Osteoblast (primary cell): ENCODE data around the gene MAGEC1. TPM values are rescaled to one million over a fixed set of nuclear protein-coding genes. Genes with fewer than 3 reads are reported as not detected.

ENCODE experiments used
- DNase-seq: peaks from one replicate; pipeline ENCODE4 v3.0.0; 2011; ENCODE audit warnings: low spot score, mixed read lengths; ENCODE audit not compliant: insufficient read length; ENCODE audit errors: missing footprints
- H2AFZ ChIP-seq: 2 replicates; pipeline ENCODE4 v1.6.0; 2011; ENCODE audit warnings: mild to moderate bottlenecking, low read length
- H3K27ac ChIP-seq: 2 replicates; pipeline ENCODE4 v1.5.1; 2011; ENCODE audit warnings: mild to moderate bottlenecking, low read depth, low read length, moderate library complexity
- H3K27me3 ChIP-seq: 2 replicates; pipeline ENCODE4 v1.6.0; 2012; ENCODE audit warnings: mild to moderate bottlenecking, control low read depth, inconsistent platforms, low read length, moderate library complexity; ENCODE audit not compliant: insufficient read depth
- H3K36me3 ChIP-seq: 2 replicates; pipeline ENCODE4 v1.5.1; 2011; ENCODE audit warnings: mild to moderate bottlenecking, low read length, control low read depth, moderate library complexity; ENCODE audit not compliant: insufficient read depth
- H3K4me1 ChIP-seq: 2 replicates; pipeline ENCODE4 v1.5.1; 2011; ENCODE audit warnings: mild to moderate bottlenecking, low read length, control low read depth, moderate library complexity; ENCODE audit not compliant: insufficient read depth
- H3K4me2 ChIP-seq: 2 replicates; pipeline ENCODE4 v1.6.0; 2011; ENCODE audit warnings: mild to moderate bottlenecking, low read length; ENCODE audit not compliant: insufficient read depth
- H3K4me3 ChIP-seq: fragments of 200-600 bp; sonication (generic); 3 replicates; pipeline ENCODE4 v1.5.1; 2012; ENCODE audit warnings: mild to moderate bottlenecking, low read length, inconsistent platforms; ENCODE audit not compliant: insufficient read depth
- H3K79me2 ChIP-seq: 2 replicates; pipeline ENCODE4 v1.6.0; 2012; ENCODE audit warnings: mild to moderate bottlenecking, low read length, control low read depth, inconsistent platforms; ENCODE audit not compliant: insufficient read depth
- H3K9me3 ChIP-seq: 2 replicates; pipeline ENCODE4 v1.5.1; 2011; ENCODE audit warnings: low read depth, low read length, control low read depth
- H4K20me1 ChIP-seq: 2 replicates; pipeline ENCODE4 v1.6.0; 2012; ENCODE audit warnings: mild to moderate bottlenecking, low read length, control low read depth; ENCODE audit not compliant: insufficient read depth
- total RNA-seq: library from RNA; depleted of rRNA; stranded (reverse); fragments of >200 nt; gene quantifications from 2 replicates; pipeline ENCODE4 v1.2.3, GENCODE V29; 2012
- TF ChIP-seq, protein P1 (sequence below): IDR thresholded peaks from 2 replicates; pipeline ENCODE4 v1.5.1; 2011; ENCODE audit warnings: mild to moderate bottlenecking, low read depth, low read length, moderate library complexity; ENCODE audit errors: extremely low read depth

Gene MAGEC1
- total RNA-seq, 1 donor = not detected

DNA sequence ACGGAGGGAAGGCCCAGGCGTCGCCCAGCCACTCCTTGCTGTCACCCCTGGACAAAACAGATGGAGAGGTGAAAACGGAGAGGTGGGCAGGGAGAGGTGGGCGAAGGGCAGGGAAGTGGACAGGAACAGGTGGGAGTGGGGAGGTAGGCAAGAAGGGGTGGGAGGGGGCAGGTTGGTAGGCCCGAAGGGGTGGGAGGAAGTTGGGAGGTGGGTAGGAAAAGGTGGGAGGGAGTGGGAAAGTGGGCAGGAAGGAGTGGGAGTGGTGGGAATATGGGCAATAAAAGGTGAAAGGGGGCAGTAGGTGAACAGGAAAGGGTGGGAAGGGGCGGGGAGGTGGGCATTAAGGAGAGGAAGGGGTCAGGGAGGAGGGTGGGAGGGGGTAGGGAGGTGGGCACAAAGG lies 9.0 kb upstream of the MAGEC1 start:
- no peaks in the 10 kb centered on the region for H3K27me3 ChIP-seq
- H4K20me1 ChIP-seq = no peaks in the 10 kb centered on the region
- H3K36me3 ChIP-seq = no peaks in the 10 kb centered on the region
- DNase-seq = no peak
- H2AFZ ChIP-seq = no peak overlapping the region
- no peaks in the 10 kb centered on the region for H3K4me1 ChIP-seq
- no peaks in the 10 kb centered on the region for H3K79me2 ChIP-seq
- no peak overlapping the region for H3K4me3 ChIP-seq
- H3K9me3 ChIP-seq = no peaks in the 10 kb centered on the region
- TF ChIP-seq, protein P1, sequence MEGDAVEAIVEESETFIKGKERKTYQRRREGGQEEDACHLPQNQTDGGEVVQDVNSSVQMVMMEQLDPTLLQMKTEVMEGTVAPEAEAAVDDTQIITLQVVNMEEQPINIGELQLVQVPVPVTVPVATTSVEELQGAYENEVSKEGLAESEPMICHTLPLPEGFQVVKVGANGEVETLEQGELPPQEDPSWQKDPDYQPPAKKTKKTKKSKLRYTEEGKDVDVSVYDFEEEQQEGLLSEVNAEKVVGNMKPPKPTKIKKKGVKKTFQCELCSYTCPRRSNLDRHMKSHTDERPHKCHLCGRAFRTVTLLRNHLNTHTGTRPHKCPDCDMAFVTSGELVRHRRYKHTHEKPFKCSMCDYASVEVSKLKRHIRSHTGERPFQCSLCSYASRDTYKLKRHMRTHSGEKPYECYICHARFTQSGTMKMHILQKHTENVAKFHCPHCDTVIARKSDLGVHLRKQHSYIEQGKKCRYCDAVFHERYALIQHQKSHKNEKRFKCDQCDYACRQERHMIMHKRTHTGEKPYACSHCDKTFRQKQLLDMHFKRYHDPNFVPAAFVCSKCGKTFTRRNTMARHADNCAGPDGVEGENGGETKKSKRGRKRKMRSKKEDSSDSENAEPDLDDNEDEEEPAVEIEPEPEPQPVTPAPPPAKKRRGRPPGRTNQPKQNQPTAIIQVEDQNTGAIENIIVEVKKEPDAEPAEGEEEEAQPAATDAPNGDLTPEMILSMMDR = no peak
- H3K4me2 ChIP-seq = no peak overlapping the region
- H3K27ac ChIP-seq = no peak overlapping the region

DNA sequence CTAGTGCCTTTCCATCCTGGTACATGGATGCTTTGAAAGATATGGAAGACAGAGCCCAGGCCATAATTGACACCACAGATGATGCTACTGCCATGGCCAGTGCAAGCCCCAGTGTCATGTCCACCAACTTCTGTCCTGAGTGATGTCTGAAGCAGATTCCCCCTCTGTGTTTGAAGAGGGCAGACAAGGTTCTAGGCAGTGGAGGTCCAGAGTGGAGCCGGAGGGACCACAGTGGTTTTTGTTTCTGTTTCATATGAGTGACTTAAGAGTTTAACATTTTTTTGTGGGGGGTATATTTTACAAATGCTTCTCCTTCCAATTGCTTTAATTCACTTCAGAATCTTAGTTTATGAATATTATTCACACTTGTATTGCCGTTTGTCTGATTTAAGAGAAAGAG lies 6.0 kb upstream of the MAGEC1 start:
- Histone ChIP-seq H3K27ac (no peak overlapping the region), H3K36me3 (no peaks in the 10 kb centered on the region), H2AFZ (no peak overlapping the region), H4K20me1 (no peaks in the 10 kb centered on the region), H3K4me2 (no peak overlapping the region), H3K4me3 (no peak overlapping the region), H3K9me3 (no peaks in the 10 kb centered on the region), H3K4me1 (no peaks in the 10 kb centered on the region), H3K27me3 (no peaks in the 10 kb centered on the region), H3K79me2 (no peaks in the 10 kb centered on the region)
- no peak for DNase-seq
- TF ChIP-seq, protein P1 = no peak

DNA sequence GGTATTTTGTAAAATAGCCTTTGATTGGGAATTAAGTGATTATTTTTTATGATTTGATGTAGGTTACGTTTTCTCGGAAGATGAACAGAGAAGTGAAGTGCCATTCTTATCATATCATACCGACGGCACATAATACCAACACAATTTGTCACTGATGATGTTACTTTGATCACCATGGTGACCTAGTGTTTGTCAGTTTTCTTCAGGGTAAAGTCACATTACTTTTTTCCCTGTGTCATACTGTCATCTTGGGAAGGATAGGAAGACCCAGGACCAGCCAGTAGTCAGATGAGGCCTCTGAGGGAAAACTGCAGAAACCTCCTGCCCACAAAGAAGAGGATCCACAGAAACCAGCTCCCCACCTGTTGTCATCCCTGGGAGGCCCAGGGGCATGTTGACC lies 1.3 kb upstream of the MAGEC1 start:
- Histone ChIP-seq H3K4me3 (no peak overlapping the region), H3K9me3 (no peaks in the 10 kb centered on the region), H3K79me2 (no peaks in the 10 kb centered on the region), H3K27ac (no peak overlapping the region), H3K36me3 (no peaks in the 10 kb centered on the region), H3K4me2 (no peak overlapping the region), H4K20me1 (no peaks in the 10 kb centered on the region), H3K27me3 (no peaks in the 10 kb centered on the region), H3K4me1 (no peaks in the 10 kb centered on the region), H2AFZ (no peak overlapping the region)
- DNase-seq = no peak
- TF ChIP-seq, protein P1 = no peak

DNA sequence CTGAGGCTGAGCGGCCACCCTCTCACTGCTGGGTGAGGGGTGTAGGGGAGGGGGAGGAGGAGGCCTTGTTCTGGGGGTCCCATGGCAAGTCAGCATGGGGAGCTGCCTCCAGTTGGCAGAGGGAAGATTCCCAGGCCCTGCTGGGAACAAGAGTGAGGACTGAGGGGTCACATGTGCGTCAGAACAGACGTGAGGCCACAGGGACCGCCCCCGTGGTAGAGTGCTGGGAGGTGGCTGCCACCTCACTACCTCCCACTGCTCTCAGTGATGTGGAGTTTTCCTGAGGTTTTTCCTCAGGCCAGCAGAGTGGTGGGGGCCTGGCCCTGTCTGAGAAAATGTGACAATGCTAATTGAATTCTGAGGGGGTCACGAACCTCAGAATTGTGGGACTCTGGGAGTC lies 568 bp downstream of the MAGEC1 start:
- no peak overlapping the region for H2AFZ ChIP-seq
- no peaks in the 10 kb centered on the region for H3K9me3 ChIP-seq
- DNase-seq = no peak
- no peaks in the 10 kb centered on the region for H4K20me1 ChIP-seq
- H3K4me2 ChIP-seq = no peak overlapping the region
- no peaks in the 10 kb centered on the region for H3K36me3 ChIP-seq
- TF ChIP-seq, protein P1 = no peak
- H3K27ac ChIP-seq = no peak overlapping the region
- no peaks in the 10 kb centered on the region for H3K27me3 ChIP-seq
- no peak overlapping the region for H3K4me3 ChIP-seq
- no peaks in the 10 kb centered on the region for H3K79me2 ChIP-seq
- no peaks in the 10 kb centered on the region for H3K4me1 ChIP-seq
